IPS-11a (cell line): ENCODE data around the gene IGFL1.
"Not testable (repeated sequence)": the region's sequence is repeated elsewhere in the genome, so short reads cannot be mapped to it uniquely, and the experiment has no call there.

Experiments
- H3K4me3 ChIP-seq: one replicate; pipeline ENCODE4 v1.5.1; 2013; ENCODE audit warnings: low read depth, low read length, control low read depth

IGFL1 gene

DNA sequence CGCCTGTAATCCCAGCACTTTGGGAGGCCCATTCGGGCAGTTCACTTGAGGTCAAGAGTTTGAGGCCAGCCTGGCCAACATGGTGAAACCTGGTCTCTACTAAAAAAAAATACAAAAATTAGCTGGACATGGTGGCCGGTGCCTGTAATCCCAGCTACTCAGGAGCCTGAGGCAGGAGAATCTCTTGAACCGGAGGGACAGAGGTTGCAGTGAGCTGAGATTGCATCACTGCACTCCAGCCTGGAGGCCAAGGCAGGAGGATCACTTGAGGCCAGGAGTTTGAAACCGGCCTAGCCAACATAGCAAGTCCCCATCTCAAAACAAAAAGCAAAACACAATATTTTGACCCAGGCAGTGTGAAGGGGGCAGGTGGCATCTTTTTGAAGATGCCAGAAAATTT is 35.3 kb downstream of the IGFL1 start:
- H3K4me3 ChIP-seq, result not testable (repeated sequence)

- no peak overlapping the region for H3K4me3 ChIP-seq
These were observed 35.8 kb downstream of the IGFL1 start for GRCh38 chr19:46265217-46265828.

- H3K4me3 ChIP-seq, result no peak overlapping the region
These were observed 39.6 kb downstream of the IGFL1 start for GRCh38 chr19:46269101-46269500.

- H3K4me3 ChIP-seq, result no peak overlapping the region
These were observed 41.1 kb downstream of the IGFL1 start for GRCh38 chr19:46270521-46271256.

GRCh38 chr19:46271481-46272197 is 42.1 kb downstream of the IGFL1 start:
- no peak overlapping the region for H3K4me3 ChIP-seq

DNA sequence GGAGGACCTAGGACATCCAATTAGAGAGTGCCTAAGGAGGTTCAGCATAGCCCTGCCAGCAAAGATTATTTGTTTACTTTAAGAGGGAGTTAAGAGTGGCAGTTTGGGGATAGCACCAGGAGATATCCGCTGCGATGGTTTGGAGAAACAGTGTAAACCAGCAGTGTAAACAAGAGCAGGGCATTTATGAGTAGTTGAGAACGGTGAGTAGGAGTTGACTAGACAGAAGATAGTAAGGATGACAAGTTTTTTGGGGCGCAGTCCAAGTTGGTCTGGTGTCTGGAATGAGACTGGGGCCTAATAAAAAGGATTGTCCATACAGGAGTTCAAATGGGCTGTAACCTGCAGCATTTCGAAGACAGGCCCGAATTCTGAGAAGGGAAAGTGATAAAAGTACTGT is 44.4 kb downstream of the IGFL1 start:
- H3K4me3 ChIP-seq, result not testable (repeated sequence)

DNA sequence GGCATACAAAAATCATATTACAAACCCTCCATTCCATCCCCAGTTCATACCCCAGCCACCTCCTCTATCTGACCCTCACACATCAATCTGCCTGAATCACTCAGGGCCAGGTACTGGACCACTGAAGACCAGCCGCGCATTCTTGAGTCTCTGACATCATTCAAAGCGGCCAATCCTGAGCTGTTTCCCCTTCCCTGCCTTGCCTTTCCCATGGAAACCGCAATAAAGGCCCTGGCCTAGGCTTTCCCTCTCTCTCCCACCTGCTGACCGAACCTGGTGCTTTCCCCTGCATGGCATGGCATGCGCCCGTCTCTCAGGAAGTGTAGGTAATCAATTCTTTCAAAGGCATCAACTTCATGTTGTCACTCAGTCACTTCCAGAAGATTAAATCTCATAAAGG is 49.6 kb downstream of the IGFL1 start:
- H3K4me3 ChIP-seq, result no peak overlapping the region
